H9 (cell line): Measurements from ENCODE around the gene SCARF1. TPM values are rescaled to one million over a fixed set of nuclear protein-coding genes. Genes with fewer than 3 reads are reported as not detected.
A peak's percentile ranks its signal among the peaks of the same experiment; 100 is the strongest.

Experiments
- DNase-seq: peaks from one replicate; pipeline ENCODE4 v3.0.0-alpha.2; 2017
- H2AFZ ChIP-seq: one replicate; pipeline ENCODE4 v1.6.1; 2013; ENCODE audit warnings: mild to moderate bottlenecking, low read length, control low read depth, moderate library complexity
- H2AK5ac ChIP-seq: 2 replicates; pipeline ENCODE4 v1.6.1; 2013; ENCODE audit warnings: low read length, control low read depth, mixed read lengths; ENCODE audit not compliant: insufficient read length
- H2BK120ac ChIP-seq: one replicate; pipeline ENCODE4 v1.6.1; 2013; ENCODE audit warnings: low read depth, mild to moderate bottlenecking, low read length, control low read depth, inconsistent platforms; ENCODE audit not compliant: poor library complexity, severe bottlenecking
- H2BK12ac ChIP-seq: 2 replicates; pipeline ENCODE4 v1.6.1; 2013; ENCODE audit warnings: low read length, control low read depth, mixed read lengths, low read depth; ENCODE audit not compliant: insufficient read length
- H2BK15ac ChIP-seq: 2 replicates; pipeline ENCODE4 v1.6.1; 2013; ENCODE audit warnings: low read depth, low read length, control low read depth
- H2BK20ac ChIP-seq: one replicate; pipeline ENCODE4 v1.6.1; 2013; ENCODE audit warnings: low read depth, mild to moderate bottlenecking, low read length, control low read depth, inconsistent platforms; ENCODE audit not compliant: poor library complexity, severe bottlenecking
- H2BK5ac ChIP-seq: 2 replicates; pipeline ENCODE4 v1.6.1; 2013; ENCODE audit warnings: low read length, control low read depth, mixed read lengths; ENCODE audit not compliant: insufficient read length
- H3K14ac ChIP-seq: 2 replicates; pipeline ENCODE4 v1.6.1; 2013; ENCODE audit warnings: low read length, control low read depth; ENCODE audit not compliant: insufficient read depth
- H3K18ac ChIP-seq: 2 replicates; pipeline ENCODE4 v1.6.1; 2013; ENCODE audit warnings: low read depth, mild to moderate bottlenecking, mixed read lengths, low read length, control low read depth; ENCODE audit not compliant: insufficient read length
- H3K23ac ChIP-seq: 2 replicates; pipeline ENCODE4 v1.6.1; 2013; ENCODE audit warnings: low read length, control low read depth, mixed read lengths, low read depth; ENCODE audit not compliant: insufficient read length
- H3K23me2 ChIP-seq: 2 replicates; pipeline ENCODE4 v1.6.1; 2013; ENCODE audit warnings: low read depth, mild to moderate bottlenecking, mixed read lengths, low read length, control low read depth; ENCODE audit not compliant: insufficient read length, poor library complexity, severe bottlenecking
- H3K27ac ChIP-seq: 2 replicates; pipeline ENCODE4 v1.5.1; 2013; ENCODE audit warnings: low read length, control low read depth, mixed read lengths, low read depth; ENCODE audit not compliant: insufficient read length
- H3K27me3 ChIP-seq: 2 replicates; pipeline ENCODE4 v1.6.1; 2013; ENCODE audit warnings: low read length, control low read depth, inconsistent platforms; ENCODE audit not compliant: insufficient read depth
- H3K4ac ChIP-seq: 2 replicates; pipeline ENCODE4 v1.6.1; 2013; ENCODE audit warnings: low read depth, mild to moderate bottlenecking, control low read depth, inconsistent platforms, low read length, moderate library complexity
- H3K4me1 ChIP-seq: 2 replicates; pipeline ENCODE4 v1.6.1; 2013; ENCODE audit warnings: low read length, control low read depth, inconsistent platforms; ENCODE audit not compliant: insufficient read depth
- H3K4me2 ChIP-seq: 2 replicates; pipeline ENCODE4 v1.6.1; 2013; ENCODE audit warnings: low read length, control low read depth, mixed read lengths; ENCODE audit not compliant: insufficient read length, insufficient read depth
- H3K56ac ChIP-seq: 2 replicates; pipeline ENCODE4 v1.6.1; 2013; ENCODE audit warnings: low read depth, mild to moderate bottlenecking, mixed read lengths, low read length, control low read depth; ENCODE audit not compliant: insufficient read length
- H3K79me1 ChIP-seq: 2 replicates; pipeline ENCODE4 v1.6.1; 2013; ENCODE audit warnings: low read depth, mild to moderate bottlenecking, moderate library complexity, low read length, control low read depth, inconsistent platforms; ENCODE audit not compliant: insufficient read depth, poor library complexity, severe bottlenecking
- H3K79me2 ChIP-seq: 2 replicates; pipeline ENCODE4 v1.6.1; 2013; ENCODE audit warnings: low read length, control low read depth, inconsistent platforms; ENCODE audit not compliant: insufficient read depth
- H3K9ac ChIP-seq: 2 replicates; pipeline ENCODE4 v1.6.1; 2013; ENCODE audit warnings: low read length, control low read depth, mixed read lengths; ENCODE audit not compliant: insufficient read length; ENCODE audit errors: extremely low read depth
- H3K9me3 ChIP-seq: one replicate; pipeline ENCODE4 v1.6.1; 2013; ENCODE audit warnings: low read depth, low read length, inconsistent platforms; ENCODE audit not compliant: control insufficient read depth
- H3T11ph ChIP-seq: one replicate; pipeline ENCODE4 v1.6.1; 2013; ENCODE audit warnings: mild to moderate bottlenecking, low read length, control low read depth, inconsistent platforms
- H4K20me1 ChIP-seq: one replicate; pipeline ENCODE4 v1.6.1; 2013; ENCODE audit not compliant: control insufficient read depth, insufficient read length, insufficient read depth
- H4K5ac ChIP-seq: 2 replicates; pipeline ENCODE4 v1.6.1; 2013; ENCODE audit warnings: low read depth, mild to moderate bottlenecking, mixed read lengths, low read length, control low read depth; ENCODE audit not compliant: insufficient read length
- H4K8ac ChIP-seq: replicated peaks from 2 replicates; pipeline ENCODE4 v1.6.1; 2013; ENCODE audit warnings: low read length, control low read depth, mixed read lengths, low read depth; ENCODE audit not compliant: insufficient read length
- H4K91ac ChIP-seq: 2 replicates; pipeline ENCODE4 v1.6.1; 2013; ENCODE audit warnings: low read depth, mild to moderate bottlenecking, moderate library complexity, mixed read lengths, low read length, control low read depth; ENCODE audit not compliant: insufficient read length
- H3K27ac Mint-ChIP-seq, 3 experiments: 2 replicates in 2 of 3; 3 replicates in 1 of 3; pipeline ENCODE4 v1.8.0; 2020 to 2021; ENCODE audit warnings: mixed read lengths in 3 of 3, mild to moderate bottlenecking in 1 of 3, moderate library complexity in 1 of 3
- H3K27me3 Mint-ChIP-seq: 2 replicates; pipeline ENCODE4 v1.8.0; 2021; ENCODE audit warnings: low read depth, mild to moderate bottlenecking, moderate library complexity, mixed read lengths
- H3K36me3 Mint-ChIP-seq, 3 experiments: 2 replicates in 2 of 3; 3 replicates in 1 of 3; pipeline ENCODE4 v1.8.0; 2020 to 2021; ENCODE audit warnings: low read depth in 3 of 3, mixed read lengths in 3 of 3; ENCODE audit not compliant: insufficient read depth in 1 of 3
- H3K4me1 Mint-ChIP-seq, 2 experiments: 2 replicates each; pipeline ENCODE4 v1.8.0; 2020; ENCODE audit warnings: mixed read lengths in 2 of 2
- H3K4me3 Mint-ChIP-seq, 2 experiments: 2 replicates in 1 of 2; 3 replicates in 1 of 2; pipeline ENCODE4 v1.8.0; 2020 to 2021; ENCODE audit warnings: mild to moderate bottlenecking in 2 of 2, mixed read lengths in 2 of 2, moderate library complexity in 1 of 2
- H3K9me3 Mint-ChIP-seq, 2 experiments: 2 replicates in 1 of 2; 3 replicates in 1 of 2; pipeline ENCODE4 v1.8.0; 2020; ENCODE audit warnings: mild to moderate bottlenecking in 2 of 2, mixed read lengths in 2 of 2, moderate library complexity in 1 of 2
- WGBS: extraction: QIAGEN DNeasy Blood & Tissue Kit; methylation state at CpG from one replicate; pipeline ENCODE4 v1.1.7; 2013; ENCODE audit warnings: missing lambda C conversion rate, low lambda C conversion rate, mixed read lengths; ENCODE audit not compliant: insufficient read length; ENCODE audit errors: extremely low coverage; 5-methylcytosine and 5-hydroxymethylcytosine counted together
- total RNA-seq: library from RNA; stranded (reverse); gene quantifications from 2 replicates; pipeline ENCODE4 v1.2.1, GENCODE V29; 2021
- TF ChIP-seq, protein P1 (sequence below): fragments of 200-600 bp; sonication (generic); conservative IDR thresholded peaks from 3 replicates; pipeline ENCODE4 v1.8.0; 2021; ENCODE audit warnings: antibody characterized with exemption, mild to moderate bottlenecking

Gene SCARF1
- total RNA-seq, 1 experiment from 2014 or later = 2.4 TPM

DNA sequence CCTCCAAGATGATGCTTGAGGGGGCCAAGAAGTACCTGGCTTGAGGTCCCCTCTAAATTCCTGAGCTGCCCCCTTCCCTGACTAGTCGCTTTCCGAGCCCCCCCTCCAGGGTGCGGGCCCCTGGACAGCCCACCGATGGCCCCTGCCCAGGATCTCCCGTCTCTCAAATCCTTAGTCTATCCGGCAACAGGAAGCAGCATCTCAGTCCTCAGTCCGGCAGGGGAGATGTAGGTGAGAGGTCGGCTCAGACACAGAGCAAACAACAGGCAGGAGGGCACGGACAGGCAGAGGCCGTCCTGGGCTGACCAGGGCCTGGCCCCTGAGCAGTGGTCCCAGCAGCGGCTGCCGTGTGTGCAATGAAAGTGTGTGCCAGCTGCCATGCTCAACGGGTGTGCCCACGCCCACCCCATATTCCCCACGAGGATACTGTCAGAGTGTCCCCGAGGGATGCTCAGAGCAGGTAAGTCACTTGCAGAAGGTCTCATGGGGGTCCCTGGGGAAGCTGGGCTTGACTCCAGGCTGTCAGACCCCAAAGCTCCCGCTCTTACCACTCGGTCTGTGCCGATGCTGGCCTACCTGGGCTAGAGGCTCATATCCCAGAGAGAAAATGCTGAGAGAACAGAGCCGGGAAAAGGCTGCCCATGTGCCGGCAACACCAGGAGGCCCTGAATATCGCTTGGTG, 24.1 kb downstream of the SCARF1 start:
- Mint-ChIP-seq H3K36me3 (peaks cover 0 to 5% (median 5%) of the 10 kb centered on the region in 3 experiments; a peak in 5 of 7 replicates), H3K4me1 (peaks cover 17 to 18% of the 10 kb centered on the region in 2 experiments), H3K27ac (peak overlapping the region in 2 of 3 experiments; percentile 66 to 93; a peak in 2 of 7 replicates), H3K9me3 (no peaks in the 10 kb centered on the region), H3K27me3 (no peaks in the 10 kb centered on the region; the same call in 1 of the 2 replicates), H3K4me3 (no peak overlapping the region)
- Histone ChIP-seq H3K27ac (no peak overlapping the region), H4K91ac (no peak overlapping the region), H4K5ac (no peak overlapping the region), H3K4ac (no peak overlapping the region), H4K20me1 (no peaks in the 10 kb centered on the region), H3K23ac (no peak overlapping the region), H3K4me1 (no peaks in the 10 kb centered on the region; the same call in 1 of the 2 replicates), H3K56ac (no peak overlapping the region), H2AK5ac (no peak overlapping the region), H3K23me2 (no peaks in the 10 kb centered on the region), H3K9me3 (no peaks in the 10 kb centered on the region), H3K27me3 (no peaks in the 10 kb centered on the region), H2BK12ac (no peak overlapping the region), H2AFZ (no peak overlapping the region), H2BK120ac (no peak overlapping the region), H3K9ac (no peak overlapping the region), H2BK15ac (no peak overlapping the region), H3T11ph (no peak overlapping the region), H3K14ac (no peak overlapping the region), H4K8ac (no peak overlapping the region), H2BK5ac (no peak overlapping the region), H3K79me1 (no peaks in the 10 kb centered on the region), H3K18ac (no peak overlapping the region), H2BK20ac (no peak overlapping the region), H3K4me2 (no peak overlapping the region), H3K79me2 (no peaks in the 10 kb centered on the region; the same call in 1 of the 2 replicates)
- no CpG with 5 or more reads among the region's 22 CpGs for WGBS
- TF ChIP-seq, protein P1, sequence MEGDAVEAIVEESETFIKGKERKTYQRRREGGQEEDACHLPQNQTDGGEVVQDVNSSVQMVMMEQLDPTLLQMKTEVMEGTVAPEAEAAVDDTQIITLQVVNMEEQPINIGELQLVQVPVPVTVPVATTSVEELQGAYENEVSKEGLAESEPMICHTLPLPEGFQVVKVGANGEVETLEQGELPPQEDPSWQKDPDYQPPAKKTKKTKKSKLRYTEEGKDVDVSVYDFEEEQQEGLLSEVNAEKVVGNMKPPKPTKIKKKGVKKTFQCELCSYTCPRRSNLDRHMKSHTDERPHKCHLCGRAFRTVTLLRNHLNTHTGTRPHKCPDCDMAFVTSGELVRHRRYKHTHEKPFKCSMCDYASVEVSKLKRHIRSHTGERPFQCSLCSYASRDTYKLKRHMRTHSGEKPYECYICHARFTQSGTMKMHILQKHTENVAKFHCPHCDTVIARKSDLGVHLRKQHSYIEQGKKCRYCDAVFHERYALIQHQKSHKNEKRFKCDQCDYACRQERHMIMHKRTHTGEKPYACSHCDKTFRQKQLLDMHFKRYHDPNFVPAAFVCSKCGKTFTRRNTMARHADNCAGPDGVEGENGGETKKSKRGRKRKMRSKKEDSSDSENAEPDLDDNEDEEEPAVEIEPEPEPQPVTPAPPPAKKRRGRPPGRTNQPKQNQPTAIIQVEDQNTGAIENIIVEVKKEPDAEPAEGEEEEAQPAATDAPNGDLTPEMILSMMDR = no peak
- DNase-seq = no peak
